Muscle layer of colon (tissue), 2 donors: ENCODE results near the gene ASB6.
A peak's percentile ranks its signal among the peaks of the same experiment; 100 is the strongest.

Experiments used
- H3K27ac ChIP-seq: one replicate; pipeline ENCODE4 v1.7.0; 2013; ENCODE audit warnings: low read depth, mild to moderate bottlenecking, low read length, moderate library complexity
- H3K27me3 ChIP-seq, 2 donors: one replicate each; pipeline ENCODE4 v1.7.0; 2013; ENCODE audit warnings: low read length in 2 of 2, mild to moderate bottlenecking in 2 of 2; ENCODE audit not compliant: insufficient read depth in 2 of 2, control insufficient read depth in 1 of 2
- H3K36me3 ChIP-seq: one replicate; pipeline ENCODE4 v1.7.0; 2013; ENCODE audit warnings: mild to moderate bottlenecking, low read length; ENCODE audit not compliant: insufficient read depth
- H3K4me1 ChIP-seq: one replicate; pipeline ENCODE4 v1.7.0; 2013; ENCODE audit warnings: mild to moderate bottlenecking, low read length; ENCODE audit not compliant: insufficient read depth
- H3K4me3 ChIP-seq, 2 donors: one replicate each; pipeline ENCODE4 v1.7.0; 2013; ENCODE audit warnings: low read length in 2 of 2, low read depth in 1 of 2, mild to moderate bottlenecking in 1 of 2, moderate library complexity in 1 of 2
- H3K9ac ChIP-seq: one replicate; pipeline ENCODE4 v1.7.0; 2013; ENCODE audit warnings: low read length
- H3K9me3 ChIP-seq: one replicate; pipeline ENCODE4 v1.7.0; 2013; ENCODE audit warnings: mild to moderate bottlenecking, low read length
- donor health status: abdominal sarcoma.
- donor health status: Adenocarcinoma of cecum.

Gene ASB6

GRCh38 chr9:129630967-129631673, 10.8 kb downstream of the ASB6 start:
- Histone ChIP-seq H3K27ac (no peak overlapping the region), H3K36me3 (peaks cover 34% of the 10 kb centered on the region), H3K4me3 (no peak overlapping the region), H3K9ac (no peak overlapping the region), H3K9me3 (no peaks in the 10 kb centered on the region), H3K4me1 (peaks cover 33% of the 10 kb centered on the region), H3K27me3 (no peaks in the 10 kb centered on the region)

GRCh38 chr9:129629251-129629820, 12.6 kb downstream of the ASB6 start:
- Histone ChIP-seq H3K4me3 (no peak overlapping the region), H3K27me3 (no peaks in the 10 kb centered on the region), H3K9ac (no peak overlapping the region), H3K4me1 (peaks cover 34% of the 10 kb centered on the region), H3K9me3 (no peaks in the 10 kb centered on the region), H3K36me3 (peaks cover 19% of the 10 kb centered on the region), H3K27ac (no peak overlapping the region)

DNA sequence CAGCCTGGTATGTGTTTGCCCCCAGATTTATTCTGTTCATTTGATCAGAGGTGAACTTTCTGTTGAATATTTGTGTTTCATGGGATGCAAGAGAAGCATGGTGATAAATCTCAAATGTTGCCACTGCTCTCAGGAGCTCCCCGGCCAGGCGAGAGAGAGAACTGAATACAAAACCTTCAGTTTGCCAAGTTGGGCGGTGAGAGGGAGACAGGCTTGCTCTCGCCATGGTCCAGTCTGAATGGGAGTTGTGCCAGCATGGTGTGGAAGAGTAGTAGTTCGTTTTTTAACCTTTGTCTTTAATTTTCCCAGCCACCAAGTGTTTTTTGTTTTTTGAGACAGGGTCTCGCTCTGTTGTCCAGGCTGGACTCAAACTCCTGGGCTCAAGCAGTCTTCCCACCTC, 13.2 kb downstream of the ASB6 start:
- Histone ChIP-seq H3K4me3 (no peak overlapping the region), H3K27ac (no peak overlapping the region), H3K36me3 (peaks cover 13% of the 10 kb centered on the region), H3K4me1 (peaks cover 36% of the 10 kb centered on the region), H3K27me3 (no peaks in the 10 kb centered on the region), H3K9ac (no peak overlapping the region), H3K9me3 (no peaks in the 10 kb centered on the region)

DNA sequence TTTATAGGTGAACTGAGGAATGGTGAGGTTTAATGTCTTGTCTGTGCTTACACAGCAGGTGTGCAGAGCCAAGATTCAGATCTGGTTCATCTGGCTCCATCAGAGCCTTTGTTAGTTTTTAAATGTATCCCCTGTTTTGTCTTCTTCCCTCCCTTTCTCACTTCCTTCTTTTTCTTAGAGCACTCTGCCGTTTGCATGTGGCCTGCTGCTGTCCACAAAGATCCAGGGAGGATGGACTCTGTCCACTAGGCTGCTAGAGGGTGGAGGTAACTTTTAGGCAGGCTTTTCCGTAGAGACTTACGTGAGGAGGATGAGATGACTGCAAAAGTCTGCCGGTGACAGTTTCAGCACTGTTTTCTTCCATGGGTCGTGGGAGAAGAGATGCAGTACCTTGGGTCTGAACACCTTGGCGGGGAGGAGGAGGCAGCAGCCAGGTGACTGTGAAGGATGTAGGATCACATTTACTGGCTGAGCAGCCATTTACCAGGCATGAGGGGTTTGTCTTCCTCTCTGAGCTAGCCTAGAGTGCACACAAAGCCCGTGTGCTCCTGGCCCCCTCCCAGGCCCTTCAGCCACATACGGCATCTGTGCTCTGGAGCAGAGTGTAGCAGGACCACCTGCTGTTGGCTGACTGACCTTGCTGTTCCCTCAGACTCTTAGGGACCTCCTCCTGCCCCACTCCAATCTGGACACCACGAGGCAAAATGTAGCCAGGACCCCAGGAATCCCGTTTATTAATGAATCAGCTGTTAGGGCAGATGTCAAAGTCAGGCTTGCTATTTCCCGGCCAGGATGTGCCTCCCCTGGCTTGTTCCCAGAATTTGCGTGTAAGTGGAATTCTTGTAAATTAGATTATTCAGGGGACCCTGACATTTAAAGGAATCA, 14.2 kb downstream of the ASB6 start:
- Histone ChIP-seq H3K27ac (peak overlapping the region; percentile 38), H3K27me3 (no peaks in the 10 kb centered on the region), H3K9me3 (no peaks in the 10 kb centered on the region), H3K4me3 (peak overlapping the region; percentile 21 to 99), H3K36me3 (peaks cover 4% of the 10 kb centered on the region), H3K9ac (peak overlapping the region; percentile 42), H3K4me1 (peaks cover 36% of the 10 kb centered on the region)

DNA sequence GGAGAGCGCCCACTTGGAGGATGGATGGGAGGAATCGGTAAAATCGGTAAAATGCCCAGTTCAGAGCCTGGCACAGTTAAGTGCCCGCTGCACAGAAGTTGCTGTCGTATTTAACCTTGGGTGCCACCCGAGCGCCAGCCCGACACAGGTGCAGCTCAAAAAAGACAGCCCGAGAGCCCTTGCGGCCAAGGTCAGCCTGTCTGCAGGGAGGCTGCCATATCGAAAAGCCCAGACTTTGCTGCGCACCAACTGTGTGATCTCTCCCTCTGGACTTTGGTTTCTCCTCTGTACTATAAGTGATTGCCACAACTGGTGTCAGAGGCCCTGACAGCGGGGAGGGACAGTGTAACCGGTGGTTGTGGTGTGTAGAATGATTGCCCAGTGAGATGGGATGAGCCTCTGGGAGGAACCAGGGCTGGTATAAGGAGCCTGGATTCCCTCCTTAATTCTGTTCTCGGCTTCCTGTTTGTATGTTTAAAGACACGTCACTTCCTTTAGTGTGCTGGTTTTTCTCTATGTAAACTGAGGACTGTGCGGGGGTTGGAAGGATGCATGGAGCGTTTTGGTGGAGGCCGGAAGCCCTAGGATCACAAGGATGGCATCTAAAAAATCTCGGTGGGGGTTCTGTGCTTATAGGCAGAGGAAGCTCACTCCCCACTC, 15.2 kb downstream of the ASB6 start:
- Histone ChIP-seq H3K27me3 (no peaks in the 10 kb centered on the region), H3K4me1 (peaks cover 36% of the 10 kb centered on the region), H3K36me3 (no peaks in the 10 kb centered on the region), H3K9ac (peak overlapping the region; percentile 96), H3K9me3 (no peaks in the 10 kb centered on the region), H3K4me3 (peak overlapping the region; percentile 35 to 99), H3K27ac (peak overlapping the region; percentile 38)

- H3K4me1 ChIP-seq = peaks cover 33% of the 10 kb centered on the region
- H3K27ac ChIP-seq = peak within 1 kb of the TSS; percentile 38
- H3K9ac ChIP-seq = peak within 1 kb of the TSS; percentile 96
- H3K9me3 ChIP-seq = no peaks in the 10 kb centered on the region
- H3K27me3 ChIP-seq = no peaks in the 10 kb centered on the region
- H3K36me3 ChIP-seq = no peaks in the 10 kb centered on the region
- peak within 1 kb of the TSS; percentile 35 to 99 for H3K4me3 ChIP-seq
These were observed 15.8 kb downstream of the ASB6 start, which contains the start of gene NTMT1 for GRCh38 chr9:129626079-129626624. NTMT1 (plus strand) TSS chr9:129626163; CDS start chr9:129632704, 6,541 bp downstream.

- Histone ChIP-seq H3K27ac (no peak overlapping the region), H3K27me3 (peaks cover 0 to 3% of the 10 kb centered on the region in 2 donors), H3K9ac (no peak overlapping the region), H3K4me3 (no peak overlapping the region), H3K36me3 (no peaks in the 10 kb centered on the region), H3K9me3 (no peaks in the 10 kb centered on the region), H3K4me1 (peaks cover 31% of the 10 kb centered on the region)
These were observed 17.0 kb downstream of the ASB6 start for GRCh38 chr9:129624947-129625346.

GRCh38 chr9:129624168-129624759, 17.7 kb downstream of the ASB6 start:
- peaks cover 31% of the 10 kb centered on the region for H3K4me1 ChIP-seq
- no peak overlapping the region for H3K27ac ChIP-seq
- H3K4me3 ChIP-seq = no peak overlapping the region
- no peaks in the 10 kb centered on the region for H3K36me3 ChIP-seq
- H3K9ac ChIP-seq = no peak overlapping the region
- H3K9me3 ChIP-seq = no peaks in the 10 kb centered on the region
- H3K27me3 ChIP-seq = peaks cover 0 to 3% of the 10 kb centered on the region in 2 donors

GRCh38 chr9:129623331-129623730, 18.6 kb downstream of the ASB6 start:
- H3K4me3 ChIP-seq = no peak overlapping the region
- H3K27ac ChIP-seq = no peak overlapping the region
- H3K27me3 ChIP-seq = peaks cover 0 to 3% of the 10 kb centered on the region in 2 donors
- no peaks in the 10 kb centered on the region for H3K9me3 ChIP-seq
- peaks cover 28% of the 10 kb centered on the region for H3K4me1 ChIP-seq
- H3K9ac ChIP-seq = no peak overlapping the region
- H3K36me3 ChIP-seq = no peaks in the 10 kb centered on the region

- peak within 1 kb of the TSS; percentile 45 to 55 for H3K4me3 ChIP-seq
- H3K9me3 ChIP-seq = no peaks in the 10 kb centered on the region
- H3K9ac ChIP-seq = no peak within 1 kb of the TSS
- H3K36me3 ChIP-seq = no peaks in the 10 kb centered on the region
- peaks cover 0 to 3% of the 10 kb centered on the region in 2 donors for H3K27me3 ChIP-seq
- no peak within 1 kb of the TSS for H3K27ac ChIP-seq
- H3K4me1 ChIP-seq = peaks cover 9% of the 10 kb centered on the region
These were observed 21.2 kb downstream of the ASB6 start, which contains the start of gene C9orf50 for GRCh38 chr9:129620669-129621295. C9orf50 (minus strand) TSS chr9:129621101; CDS start chr9:129620574, 527 bp downstream.
